Measurements from ENCODE around the gene CHRNB2. TPM values are rescaled to one million over a fixed set of nuclear protein-coding genes. Genes with fewer than 3 reads are reported as not detected.
"Not testable (repeated sequence)": the region's sequence is repeated elsewhere in the genome, so short reads cannot be mapped to it uniquely, and the experiment has no call there.

Gene CHRNB2, protein sequence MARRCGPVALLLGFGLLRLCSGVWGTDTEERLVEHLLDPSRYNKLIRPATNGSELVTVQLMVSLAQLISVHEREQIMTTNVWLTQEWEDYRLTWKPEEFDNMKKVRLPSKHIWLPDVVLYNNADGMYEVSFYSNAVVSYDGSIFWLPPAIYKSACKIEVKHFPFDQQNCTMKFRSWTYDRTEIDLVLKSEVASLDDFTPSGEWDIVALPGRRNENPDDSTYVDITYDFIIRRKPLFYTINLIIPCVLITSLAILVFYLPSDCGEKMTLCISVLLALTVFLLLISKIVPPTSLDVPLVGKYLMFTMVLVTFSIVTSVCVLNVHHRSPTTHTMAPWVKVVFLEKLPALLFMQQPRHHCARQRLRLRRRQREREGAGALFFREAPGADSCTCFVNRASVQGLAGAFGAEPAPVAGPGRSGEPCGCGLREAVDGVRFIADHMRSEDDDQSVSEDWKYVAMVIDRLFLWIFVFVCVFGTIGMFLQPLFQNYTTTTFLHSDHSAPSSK
- polyA plus RNA-seq (2013, experiment 1 of 2; ENCODE audit: insufficient read length): 0.06 TPM
- polyA plus RNA-seq (2013, experiment 2 of 2; ENCODE audit: insufficient read length): 0.15 TPM

DNA sequence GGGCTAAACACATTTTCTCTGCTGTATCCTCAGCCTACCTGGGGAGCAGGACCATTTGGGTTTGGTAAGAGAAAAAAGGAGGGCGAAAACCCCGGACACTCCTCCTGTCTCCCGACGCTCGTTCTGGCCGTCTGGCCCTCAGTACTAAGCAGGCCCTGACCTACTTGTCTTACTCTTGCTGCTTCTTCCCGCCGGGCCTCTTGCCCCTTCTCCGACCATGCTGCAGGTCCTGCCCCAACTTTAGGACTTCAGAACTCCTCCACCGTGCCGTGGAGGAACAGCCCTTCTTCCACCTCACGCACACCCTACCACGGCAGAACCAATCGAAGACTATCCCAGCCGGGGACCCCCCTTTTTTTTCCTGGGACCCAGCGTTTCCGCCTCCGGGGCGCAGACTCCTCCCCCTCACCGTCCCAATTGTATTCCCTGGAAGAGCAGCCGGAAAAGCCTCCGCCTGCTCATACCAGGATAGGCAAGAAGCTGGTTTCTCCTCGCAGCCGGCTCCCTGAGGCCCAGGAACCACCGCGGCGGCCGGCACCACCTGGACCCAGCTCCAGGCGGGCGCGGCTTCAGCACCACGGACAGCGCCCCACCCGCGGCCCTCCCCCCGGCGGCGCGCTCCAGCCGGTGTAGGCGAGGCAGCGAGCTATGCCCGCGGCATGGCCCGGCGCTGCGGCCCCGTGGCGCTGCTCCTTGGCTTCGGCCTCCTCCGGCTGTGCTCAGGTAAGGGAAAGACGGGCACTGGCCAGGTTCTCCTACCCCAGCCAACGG lies at the start of gene CHRNB2:
CHRNB2 (plus strand) TSS at position 393 of the 771 bp plus-strand sequence; CDS start at position 660, 267 bp downstream.
- DNase-seq: peak; percentile 47

DNA sequence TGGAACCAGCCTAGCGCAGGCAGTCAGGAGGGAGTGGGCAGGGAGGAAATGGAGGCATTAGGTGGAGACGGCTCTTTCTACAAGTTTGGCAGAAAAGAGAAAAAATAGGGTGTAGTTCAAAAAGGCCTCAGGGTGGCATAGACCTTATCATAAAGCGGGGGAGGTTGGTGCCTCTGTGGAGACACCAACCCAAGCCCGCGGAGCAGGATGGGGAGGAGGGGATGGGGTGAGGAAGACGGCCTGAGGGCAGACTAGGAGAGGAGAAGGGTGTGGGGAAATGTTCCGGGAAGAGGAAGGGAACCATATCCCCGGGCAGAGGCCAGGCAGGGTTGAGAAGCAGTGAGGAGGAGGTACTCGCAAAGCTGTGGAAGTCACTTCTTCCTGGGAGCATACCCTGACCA lies 48.0 kb upstream of the CHRNB2 start:
- no peak for DNase-seq

DNA sequence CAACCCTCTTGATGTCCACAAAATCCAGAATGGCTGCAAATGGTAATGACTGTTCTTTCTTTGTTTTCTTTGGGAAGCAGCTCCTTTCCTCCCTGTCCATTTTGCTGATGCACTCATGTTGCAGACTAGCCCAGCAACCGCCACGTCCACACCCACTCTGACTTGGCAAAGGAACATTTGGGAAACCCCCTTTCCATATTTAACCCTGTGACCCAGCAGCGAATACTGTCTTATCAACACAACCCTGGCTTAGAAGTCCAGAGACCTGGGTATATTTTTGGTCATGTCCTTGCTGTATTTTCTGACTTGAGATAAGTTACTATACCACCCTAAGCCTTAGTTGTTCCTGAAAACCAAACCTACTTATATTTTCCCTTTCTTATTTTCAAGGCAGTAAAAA lies 47.2 kb upstream of the CHRNB2 start:
- no peak for DNase-seq

DNA sequence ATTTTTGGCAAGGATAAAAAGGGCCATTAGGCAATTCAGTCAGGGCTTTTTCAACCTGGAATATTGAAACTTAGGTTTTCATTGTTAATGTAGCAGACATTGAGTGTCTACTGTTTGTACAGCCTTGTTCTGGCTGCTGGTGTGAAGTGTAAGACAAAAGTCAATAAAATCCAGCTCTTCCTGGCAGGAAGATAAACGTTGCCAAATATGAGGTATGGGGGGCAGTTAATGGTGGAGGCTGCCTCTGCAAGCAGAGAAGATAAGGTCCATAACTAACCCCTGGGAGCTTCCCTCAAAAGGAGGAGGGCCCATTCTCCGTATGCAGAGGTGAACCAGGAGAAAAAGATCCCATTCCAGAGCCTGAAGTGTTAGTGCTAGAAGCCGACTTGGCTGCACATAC lies 45.9 kb upstream of the CHRNB2 start:
- DNase-seq: no peak

DNA sequence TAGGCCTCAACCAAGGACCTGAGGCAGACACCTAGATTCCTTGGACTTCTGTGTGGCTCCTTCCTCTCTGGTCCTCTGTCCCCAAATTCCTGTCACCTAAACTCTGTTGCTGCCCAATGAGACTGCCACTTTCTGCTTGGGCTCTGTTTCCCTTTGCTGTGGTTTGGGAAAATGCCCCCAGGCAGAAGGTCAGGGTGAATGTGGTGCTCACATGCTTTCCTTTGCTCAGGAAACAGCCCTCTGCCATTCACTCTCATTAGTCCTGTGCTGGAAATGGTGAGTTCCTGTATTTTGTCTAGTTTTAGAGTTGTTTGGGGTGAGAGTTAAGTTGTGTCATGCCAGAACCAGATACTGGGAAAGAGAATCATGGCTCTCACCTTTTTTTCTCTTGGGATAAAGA lies 42.7 kb upstream of the CHRNB2 start:
- no peak for DNase-seq

DNA sequence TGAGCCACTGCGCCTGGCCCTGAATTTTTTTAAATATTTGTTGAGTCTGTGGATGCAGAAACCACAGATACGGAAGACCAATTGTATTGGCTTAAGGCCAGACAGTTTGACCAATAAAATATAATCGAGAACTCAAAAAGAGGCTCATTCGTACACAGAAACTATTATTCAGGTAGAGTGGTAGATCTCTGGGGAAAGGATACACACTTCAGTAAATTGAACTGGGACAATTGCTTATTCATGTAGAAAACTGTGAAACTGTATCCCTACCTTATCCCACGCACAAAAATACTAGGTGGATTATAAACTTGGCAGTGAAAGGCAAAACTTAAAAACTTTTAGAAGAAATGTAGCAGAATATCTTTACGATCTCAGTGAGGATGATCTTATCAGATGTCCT lies 40.4 kb upstream of the CHRNB2 start:
- DNase-seq: no peak

DNA sequence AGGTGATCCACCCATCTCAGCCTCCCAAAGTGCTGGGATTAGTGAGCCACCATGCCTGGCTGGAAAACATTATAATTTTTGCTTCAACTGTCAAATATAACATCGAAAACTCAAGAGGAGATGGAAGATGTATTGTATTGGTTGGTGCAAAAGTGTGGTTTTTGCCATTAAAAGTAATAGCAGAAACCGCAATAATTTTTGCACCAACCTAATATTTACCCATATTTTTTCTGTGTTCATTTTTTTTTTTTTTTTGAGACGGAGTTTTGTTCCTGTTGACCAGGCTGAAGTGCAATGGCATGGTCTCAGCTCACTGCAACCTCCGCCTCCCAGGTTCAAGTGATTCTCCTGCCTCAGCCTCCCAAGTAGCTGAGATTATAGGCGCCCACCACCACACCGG lies 38.3 kb upstream of the CHRNB2 start:
- no peak for DNase-seq

DNA sequence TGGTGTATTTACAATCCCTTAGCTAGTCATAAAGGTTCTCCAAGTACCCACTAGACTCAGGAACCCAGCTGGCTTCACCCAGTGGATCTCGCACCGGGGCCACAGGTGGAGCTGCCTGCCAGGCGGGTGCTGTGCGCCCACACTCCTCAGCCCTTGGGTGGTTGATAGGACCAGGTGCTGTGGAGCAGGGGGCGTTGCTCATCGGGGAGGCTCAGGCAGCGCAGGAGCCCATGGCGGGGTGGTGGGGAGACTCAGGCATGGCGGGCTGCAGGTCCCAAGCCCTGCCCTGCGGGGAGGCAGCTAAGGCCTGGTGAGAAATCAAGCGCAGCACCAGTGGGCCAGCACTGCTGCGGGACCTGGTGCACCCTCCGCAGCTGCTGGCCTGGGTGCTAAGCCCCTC lies 35.6 kb upstream of the CHRNB2 start:
- not testable (repeated sequence) for DNase-seq

DNA sequence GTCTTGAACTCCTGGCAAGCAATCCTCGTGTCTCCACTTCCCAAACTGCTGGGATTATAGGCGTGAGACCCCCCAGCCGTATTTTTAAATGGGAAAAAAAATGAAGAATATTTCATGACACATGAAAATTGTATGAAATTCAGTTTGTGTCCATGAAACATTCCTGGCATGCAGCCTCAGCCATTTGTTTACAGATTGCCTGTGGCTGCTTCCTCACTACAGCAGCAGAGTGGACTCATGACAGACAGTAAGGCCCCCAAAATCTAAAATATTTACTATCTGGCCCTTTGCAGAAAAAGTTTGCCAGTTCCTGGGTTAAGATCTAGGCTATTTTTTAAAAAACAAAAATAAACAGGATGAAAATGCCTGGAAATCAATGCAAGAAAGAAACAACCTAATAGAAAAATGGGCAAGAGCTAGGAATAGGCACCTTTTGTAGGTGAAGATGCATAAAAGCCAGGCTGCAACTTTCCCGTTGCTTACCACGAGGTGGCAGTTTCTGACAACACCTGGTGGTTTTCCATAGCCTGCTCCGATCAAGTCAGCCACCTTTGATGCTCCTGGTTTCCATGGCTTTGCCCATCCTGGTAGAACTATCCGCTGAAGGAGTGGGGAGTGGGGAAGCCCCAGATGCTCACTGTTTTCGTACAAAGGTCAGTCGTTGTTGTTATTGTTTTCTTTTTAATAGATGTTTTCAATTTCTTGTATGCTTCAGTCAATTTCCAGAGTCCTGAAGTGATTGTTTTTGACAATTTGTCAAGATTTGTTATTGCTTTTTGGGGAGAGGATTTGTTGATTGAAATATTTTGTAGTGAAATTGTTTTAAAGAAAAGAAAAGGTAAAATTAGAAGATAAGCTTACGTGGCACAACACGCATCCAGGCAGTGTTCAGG lies 33.4 kb upstream of the CHRNB2 start:
- DNase-seq: peak; percentile 12

DNA sequence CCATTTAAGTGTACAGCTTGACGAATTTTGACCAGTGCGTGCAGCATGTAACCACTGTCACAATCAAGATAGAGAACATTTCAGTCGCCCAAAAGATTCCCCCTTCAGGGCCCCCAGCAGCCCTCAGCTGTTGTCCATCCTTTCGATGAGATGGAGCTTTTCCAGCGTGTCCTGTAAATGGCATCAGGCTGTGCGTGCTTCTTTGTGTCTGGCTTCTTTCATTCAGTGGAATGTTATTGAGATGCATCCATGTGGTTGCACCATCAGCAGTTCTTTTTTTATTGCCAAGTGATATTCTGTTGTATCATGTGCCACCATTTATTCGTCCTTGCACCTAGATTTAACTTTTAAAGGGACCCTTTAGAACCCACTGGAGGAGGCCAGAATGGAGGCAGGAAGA lies 31.0 kb upstream of the CHRNB2 start:
- no peak for DNase-seq

DNA sequence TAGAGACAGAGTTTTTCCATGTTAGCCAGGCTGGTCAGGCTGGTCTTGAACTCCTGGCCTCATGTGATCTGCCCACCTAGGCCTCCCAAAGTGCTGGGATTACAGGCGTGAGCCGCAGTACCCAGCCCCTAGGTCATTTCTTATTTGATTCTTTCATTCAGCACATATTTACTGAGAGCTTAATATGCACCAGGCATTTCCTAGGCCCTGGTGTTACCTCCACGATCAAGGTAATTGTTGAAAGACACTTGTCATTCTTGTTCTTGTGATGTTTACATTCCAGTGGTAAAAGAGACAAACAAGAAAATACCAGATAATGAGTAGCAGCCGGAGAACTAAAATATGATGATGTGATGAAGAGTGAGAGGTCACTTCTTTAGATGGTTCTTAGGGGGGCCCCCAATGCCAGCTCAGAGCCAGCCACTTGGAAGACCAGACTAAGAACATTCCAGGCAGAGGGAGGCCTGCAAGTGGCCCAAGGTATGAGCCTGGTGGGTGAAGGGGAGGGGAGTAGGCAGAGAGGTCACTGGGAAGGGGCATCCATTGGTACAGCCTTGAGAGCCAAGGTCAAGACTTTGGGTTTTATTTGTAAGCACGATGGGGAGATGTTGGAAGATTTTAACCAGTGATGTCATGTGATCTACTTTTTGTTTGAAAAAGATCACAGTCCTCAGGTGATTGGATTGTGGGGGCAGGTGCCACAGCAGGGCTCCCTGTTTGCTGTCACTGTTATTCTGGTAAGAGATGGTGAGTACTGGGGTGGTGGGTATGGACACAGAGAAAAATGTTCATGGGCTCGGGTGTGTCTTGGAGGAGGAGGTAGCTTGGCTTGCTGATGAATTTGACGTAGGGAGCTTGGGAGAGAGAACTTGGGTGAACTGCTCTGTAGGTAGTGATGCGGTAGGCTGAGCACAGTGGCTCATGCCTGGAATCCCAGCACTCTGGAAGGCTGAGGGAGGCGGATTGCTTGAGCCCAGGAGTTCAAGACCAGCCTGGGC lies 27.8 kb upstream of the CHRNB2 start:
- DNase-seq: no peak

DNA sequence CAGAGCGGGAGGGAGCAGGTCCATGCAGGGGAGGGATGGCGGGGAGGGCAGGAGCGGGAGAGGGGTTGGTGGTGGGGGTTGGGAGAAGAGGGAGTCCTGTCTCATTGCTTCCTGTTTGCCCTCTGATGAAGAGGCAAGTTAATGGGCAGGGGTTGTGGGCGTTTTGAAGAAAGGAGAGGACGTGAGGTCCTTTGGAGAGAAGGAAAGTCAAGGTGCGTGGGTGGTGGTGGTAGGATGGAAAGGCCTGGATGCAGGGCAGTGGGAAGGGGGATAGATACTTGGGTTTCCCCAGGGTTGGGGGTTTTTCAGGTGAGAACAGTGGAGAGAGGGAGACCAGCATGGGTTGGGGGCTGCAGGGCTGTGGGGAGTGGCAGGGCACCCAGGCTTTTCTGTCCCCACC lies 26.3 kb upstream of the CHRNB2 start:
- no peak for DNase-seq

DNA sequence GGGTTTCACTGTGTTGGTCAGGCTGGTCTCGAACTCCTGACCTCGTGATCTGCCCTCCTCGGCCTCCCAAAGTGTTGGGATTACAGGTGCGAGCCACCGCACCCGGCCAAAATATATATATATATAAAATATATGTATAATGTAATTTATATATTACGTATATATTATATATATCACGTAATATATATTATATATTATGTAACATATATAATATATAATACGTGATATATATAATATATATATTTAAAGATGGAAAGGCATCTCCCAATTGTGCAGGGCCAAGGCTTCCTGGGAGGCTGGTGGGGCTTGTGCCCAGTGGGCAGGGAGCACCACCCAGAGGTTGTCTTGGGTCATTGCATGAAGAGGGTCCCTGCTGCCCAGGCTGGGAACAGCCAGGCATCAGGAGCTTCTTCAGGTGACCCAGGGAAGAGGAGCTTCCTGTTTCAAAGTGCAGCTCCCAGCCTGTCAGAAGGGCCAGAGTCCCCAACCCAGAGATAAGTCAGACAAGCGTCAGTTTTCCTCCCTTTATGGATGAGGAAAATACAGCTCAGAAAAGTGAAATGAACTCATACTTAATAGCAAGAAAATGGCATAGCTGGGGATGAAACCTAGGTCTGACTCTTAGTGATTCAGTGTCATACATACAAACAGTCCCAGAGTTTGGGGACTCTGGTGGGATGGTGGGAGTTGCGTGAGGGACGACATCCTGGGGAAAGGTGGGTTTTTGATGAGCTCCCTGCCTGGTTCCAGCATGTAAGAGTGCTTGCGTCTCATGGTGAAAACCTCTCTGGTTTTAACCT lies 21.1 kb upstream of the CHRNB2 start:
- peak; percentile 38 for DNase-seq

DNA sequence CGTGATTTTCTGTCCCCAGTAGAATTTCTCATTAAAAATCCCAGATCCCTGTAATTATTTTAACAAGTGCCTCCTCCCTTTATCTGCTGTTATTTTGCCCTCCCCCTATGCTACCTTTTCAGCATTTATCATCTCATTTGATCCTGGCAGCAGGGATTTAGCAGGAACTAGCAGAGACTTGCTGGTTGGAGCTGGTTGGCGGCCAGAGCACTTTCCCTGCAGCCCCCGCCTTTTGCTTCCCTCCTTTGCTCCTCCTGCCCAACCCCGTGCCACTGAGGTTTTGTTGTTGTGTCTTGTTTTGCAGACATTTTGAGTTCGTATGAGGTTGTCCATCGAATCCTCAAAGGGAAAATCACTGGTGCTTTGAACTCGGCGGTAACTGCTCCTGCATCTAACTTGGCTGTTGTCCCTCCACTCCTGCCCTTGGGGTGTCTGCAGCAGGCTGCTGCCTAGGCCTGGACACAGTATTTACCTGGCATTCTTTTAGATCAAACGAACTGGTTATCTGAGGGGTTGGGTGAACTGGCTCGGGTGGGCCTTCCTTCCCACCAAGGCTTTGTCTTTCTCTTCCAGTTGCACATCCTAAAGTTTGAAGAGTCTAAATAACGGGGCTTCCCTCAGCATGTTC lies 20.4 kb upstream of the CHRNB2 start:
- DNase-seq: no peak

DNA sequence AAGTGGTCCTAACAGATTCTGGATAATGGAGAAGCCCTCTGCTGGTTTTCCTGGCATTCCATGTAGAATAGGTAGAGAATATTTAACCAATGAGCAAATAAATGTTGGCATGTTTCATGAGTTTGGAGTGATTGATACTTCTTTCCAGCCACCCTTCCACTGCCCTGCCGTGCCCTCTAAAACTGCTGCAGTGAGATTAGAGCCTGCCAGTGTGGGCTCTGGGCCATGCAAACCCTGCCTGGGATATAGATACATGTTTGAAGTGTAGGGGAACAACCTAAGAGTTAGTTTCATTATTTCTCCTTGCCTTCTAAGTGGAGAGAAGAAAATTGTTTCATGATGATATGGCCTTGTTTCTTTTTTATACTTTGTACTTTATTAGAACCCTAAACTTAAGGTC lies 19.6 kb upstream of the CHRNB2 start:
- no peak for DNase-seq

DNA sequence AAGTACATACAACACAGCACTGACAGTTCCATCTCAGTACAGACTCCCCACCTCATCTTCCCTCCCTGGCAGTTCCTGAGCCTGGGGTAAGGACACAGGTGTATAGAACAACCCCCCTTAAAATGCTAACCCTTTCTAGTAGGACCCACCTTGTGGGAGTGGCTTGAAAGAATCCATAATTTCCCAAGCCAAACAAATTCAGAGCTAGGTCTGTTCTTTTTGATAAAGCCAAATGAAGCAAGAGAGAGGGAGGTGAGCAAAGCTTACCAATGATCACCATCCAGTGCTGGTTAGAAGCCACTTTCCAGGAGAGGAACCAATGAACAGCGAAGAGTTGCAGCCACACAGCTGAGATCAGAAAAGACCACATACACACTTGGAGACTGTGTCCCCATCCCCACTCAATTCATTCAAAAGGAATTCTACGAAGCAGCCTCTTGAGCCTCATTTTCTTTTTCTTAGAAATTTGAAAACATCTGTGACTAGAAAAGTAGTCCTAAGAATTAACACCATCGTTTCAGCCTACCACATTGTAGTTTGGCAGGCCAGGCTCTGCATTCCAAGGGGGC lies 18.3 kb upstream of the CHRNB2 start:
- no peak for DNase-seq

DNA sequence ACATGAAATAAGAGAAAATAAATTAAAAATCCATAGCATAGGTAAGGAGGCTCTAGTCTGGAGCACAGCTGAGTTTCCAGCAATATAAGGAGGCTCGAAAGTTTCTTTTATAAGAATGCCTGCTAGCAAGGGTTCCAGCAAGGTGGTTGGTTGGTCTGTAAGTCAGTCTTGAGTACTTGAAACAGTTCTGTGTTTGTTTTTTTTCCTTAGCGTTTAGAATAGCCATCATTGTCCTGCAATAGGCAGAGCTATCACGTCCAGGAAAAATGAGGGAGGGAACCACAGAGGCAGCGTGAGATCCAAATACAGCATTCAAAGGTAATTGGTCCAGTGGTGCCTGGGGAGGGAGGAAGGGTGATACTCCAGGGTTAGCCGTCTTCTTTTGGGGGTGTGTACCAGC lies 17.5 kb upstream of the CHRNB2 start:
- no peak for DNase-seq

DNA sequence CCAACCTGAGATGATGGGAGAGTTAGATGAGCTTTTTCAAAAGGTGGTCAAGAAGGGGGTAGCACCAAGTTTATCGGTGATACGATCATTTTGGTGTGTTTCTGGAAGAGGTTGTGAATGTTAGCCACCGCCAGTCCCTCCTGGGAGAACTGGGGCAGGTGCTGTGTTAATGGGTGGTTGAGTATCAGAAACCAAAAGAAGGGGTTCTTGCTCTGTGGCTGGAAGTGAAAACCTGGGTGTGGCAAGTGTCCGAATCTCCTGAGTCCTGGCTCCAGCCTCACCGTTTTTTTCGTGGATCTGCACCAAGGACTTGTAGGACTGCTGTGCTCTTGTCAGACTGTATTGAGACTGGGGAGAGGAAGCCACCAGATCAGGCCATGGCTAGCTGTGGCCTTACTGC lies 16.9 kb upstream of the CHRNB2 start:
- DNase-seq: no peak

DNA sequence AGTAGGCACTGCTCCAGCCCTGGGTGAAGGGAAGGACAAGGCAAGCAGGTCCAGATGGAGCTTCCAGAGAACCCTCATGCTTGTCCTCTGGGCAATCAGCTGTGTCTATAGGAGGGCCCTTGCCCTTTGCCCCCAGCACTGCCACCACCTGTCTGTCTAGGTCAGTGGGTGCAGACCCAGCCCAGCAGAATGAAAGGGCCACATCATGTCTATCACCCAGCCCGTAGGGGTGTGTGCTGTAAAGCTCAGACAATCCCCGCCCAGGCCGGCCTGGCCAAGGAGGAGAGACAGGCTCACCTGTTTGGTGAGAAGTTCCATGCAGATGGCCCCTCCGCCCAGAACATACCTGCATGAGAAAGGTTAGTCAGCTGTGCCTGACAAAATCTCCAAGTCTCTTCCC lies 16.1 kb upstream of the CHRNB2 start:
- no peak for DNase-seq

DNA sequence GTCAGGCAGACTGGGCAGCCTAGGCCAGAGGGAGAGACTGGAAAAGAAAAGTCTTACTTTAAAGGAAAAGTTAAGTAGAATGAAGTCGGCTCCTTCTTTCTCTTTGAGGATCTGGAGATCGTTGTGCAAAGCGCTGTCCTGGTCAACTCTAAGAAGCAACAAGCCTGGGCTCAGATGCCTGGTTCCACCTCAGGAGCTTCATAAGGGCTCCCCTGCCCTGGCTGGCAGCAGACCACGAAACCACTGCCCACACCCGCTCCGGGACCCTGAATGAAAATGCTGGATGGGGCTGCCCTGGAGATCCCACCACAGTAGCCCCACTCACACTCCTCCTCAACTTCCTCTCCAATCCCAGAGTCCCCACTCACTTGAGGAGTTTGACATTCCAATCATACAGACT lies 15.5 kb upstream of the CHRNB2 start:
- DNase-seq: no peak
